PC-3 (cell line): ENCODE measurements around the gene KLK8. TPM values are rescaled to one million over a fixed set of nuclear protein-coding genes. Genes with fewer than 3 reads are reported as not detected.

Experiments
- ATAC-seq: fragments of 200-7000 bp; cut with Tn5 transposase; 2 replicates; pipeline ENCODE4 v1.9.1; 2020; ENCODE audit warnings: mild to moderate bottlenecking, moderate library complexity
- BruUV-seq: library from RNA; stranded (reverse); fragments of 400-500 nt; replicated peaks from 2 replicates; lab custom pipeline; 2021; lab: Mats Ljungman, UMichigan
- CTCF ChIA-PET: fragments of 300-600 bp; sonication (Branson Sonifier 250); formaldehyde crosslinking; loops from one replicate; lab custom pipeline; 2022; ENCODE audit warnings: antibody characterized with exemption; lab: Charles Lee
- POLR2A ChIA-PET: fragments of 300-600 bp; sonication (Branson Sonifier 250); formaldehyde crosslinking; loops from one replicate; lab custom pipeline; 2022; ENCODE audit warnings: antibody characterized with exemption; ENCODE audit not compliant: unreplicated experiment; lab: Charles Lee
- DNase-seq: peaks from one replicate; pipeline ENCODE4 v3.0.0-alpha.2; 2015
- H2AFZ ChIP-seq: fragments of 300-600 bp; sonication (generic); 2 replicates; pipeline ENCODE4 v1.6.0; 2016; ENCODE audit warnings: antibody characterized with exemption, low read length
- H3F3A ChIP-seq: fragments of 300-600 bp; sonication (generic); one replicate; pipeline ENCODE4 v1.6.0; 2017; ENCODE audit warnings: antibody characterized with exemption, low read length, control low read depth, mild to moderate bottlenecking; ENCODE audit not compliant: unreplicated experiment
- H3K27ac ChIP-seq: fragments of 300-600 bp; sonication (generic); 2 replicates; pipeline ENCODE4 v1.5.1; 2016; ENCODE audit warnings: mild to moderate bottlenecking, low read length
- H3K27me3 ChIP-seq: fragments of 300-600 bp; sonication (generic); 2 replicates; pipeline ENCODE4 v1.6.1; 2016; ENCODE audit warnings: low read length, mixed read lengths
- H3K36me3 ChIP-seq: fragments of 300-600 bp; sonication (generic); 2 replicates; pipeline ENCODE4 v1.6.1; 2016; ENCODE audit warnings: low read depth, mixed run types, low read length, mixed read lengths
- H3K4me1 ChIP-seq: fragments of 300-600 bp; sonication (generic); 2 replicates; pipeline ENCODE4 v1.5.1; 2016; ENCODE audit warnings: low read length; ENCODE audit not compliant: insufficient read depth
- H3K4me2 ChIP-seq: fragments of 300-600 bp; sonication (generic); 2 replicates; pipeline ENCODE4 v1.6.0; 2016; ENCODE audit warnings: low read length
- H3K4me3 ChIP-seq: fragments of 300-600 bp; sonication (generic); 2 replicates; pipeline ENCODE4 v1.5.1; 2016; ENCODE audit warnings: mild to moderate bottlenecking, low read length, mixed read lengths
- H3K79me2 ChIP-seq: fragments of 300-600 bp; sonication (generic); 2 replicates; pipeline ENCODE4 v1.6.1; 2017; ENCODE audit warnings: low read length, mixed read lengths
- H3K9ac ChIP-seq: fragments of 300-600 bp; sonication (generic); 2 replicates; pipeline ENCODE4 v1.6.0; 2016; ENCODE audit warnings: mild to moderate bottlenecking, low read length
- H3K9me2 ChIP-seq: fragments of 300-600 bp; sonication (generic); replicated peaks from 2 replicates; pipeline ENCODE4 v1.6.1; 2016; ENCODE audit warnings: mixed run types, low read length, mixed read lengths
- H3K9me3 ChIP-seq: fragments of 300-600 bp; sonication (generic); 2 replicates; pipeline ENCODE4 v1.6.1; 2016; ENCODE audit warnings: low read length, mixed read lengths
- H4K20me1 ChIP-seq: fragments of 300-600 bp; sonication (generic); 2 replicates; pipeline ENCODE4 v1.6.1; 2016; ENCODE audit warnings: low read length, mixed read lengths
- CTCF ChIP-seq: fragments of 300-600 bp; sonication (generic); conservative IDR thresholded peaks from 2 replicates; pipeline ENCODE4 v1.5.1; 2017; ENCODE audit warnings: antibody characterized with exemption, low read depth, mild to moderate bottlenecking, low read length
- EZH2 ChIP-seq: fragments of 300-600 bp; sonication (generic); IDR thresholded peaks from one replicate; pipeline ENCODE4 v1.6.1; 2017; ENCODE audit warnings: antibody characterized with exemption, mild to moderate bottlenecking, low read length; ENCODE audit not compliant: unreplicated experiment
- EZH2phosphoT487 ChIP-seq: fragments of 300-600 bp; sonication (generic); IDR thresholded peaks from 2 replicates; pipeline ENCODE4 v1.6.1; 2018; ENCODE audit warnings: mild to moderate bottlenecking, antibody characterized with exemption, low read length, borderline replicate concordance
- intact Hi-C: fragments of 100-400 bp; cut with micrococcal nuclease; formaldehyde crosslinking; loops from 2 replicates; pipeline ENCODE4 v1.9.0; 2023
- total RNA-seq: library from RNA; depleted of rRNA; stranded (reverse); fragments of >200 nt; gene quantifications from 2 replicates; pipeline ENCODE4 v1.2.3, GENCODE V29; 2014

The KLK8 gene
- total RNA-seq, 1 experiment from 2014 or later = 2.3 TPM

- Histone ChIP-seq H3F3A (no peaks in the 10 kb centered on the region), H3K27ac (no peak overlapping the region), H3K36me3 (no peaks in the 10 kb centered on the region), H3K9ac (no peak overlapping the region), H3K4me2 (no peak overlapping the region), H2AFZ (no peak overlapping the region), H3K79me2 (no peaks in the 10 kb centered on the region), H3K9me3 (no peaks in the 10 kb centered on the region), H3K4me1 (peaks cover 11% of the 10 kb centered on the region), H4K20me1 (no peaks in the 10 kb centered on the region), H3K27me3 (peaks cover 2% of the 10 kb centered on the region; the same call in 1 of the 2 replicates), H3K9me2 (no peaks in the 10 kb centered on the region), H3K4me3 (no peak overlapping the region)
- no TSS peak for BruUV-seq
- CTCF ChIA-PET = no interaction called here
- intact Hi-C loops = loop anchor here (5.0 kb wide), 1 partner anchor 315 kb away; no protein-coding TSS in a partner anchor
- POLR2A ChIA-PET = no interaction called here
- TF ChIP-seq EZH2phosphoT487 = no peak
- no peak for TF ChIP-seq CTCF
- no peak for TF ChIP-seq EZH2
- ATAC-seq (no peak), DNase-seq (no peak)
Measured at GRCh38 chr19:51022526-51022925, 21.1 kb upstream of the KLK8 start.

GRCh38 chr19:51020988-51021651 is 19.7 kb upstream of the KLK8 start:
- peak; percentile 85 for DNase-seq
- intact Hi-C loops = loop anchor here (1.0 to 5.0 kb wide), 4 partner anchors 49 to 314 kb away; no protein-coding TSS in a partner anchor
- POLR2A ChIA-PET = no interaction called here

More at GRCh38 chr19:51020988-51021651, 19.7 kb upstream of the KLK8 start:
- Histone ChIP-seq H2AFZ (peak overlapping the region; percentile 26), H3F3A (no peaks in the 10 kb centered on the region), H3K9ac (no peak overlapping the region), H3K9me2 (no peaks in the 10 kb centered on the region), H3K79me2 (no peaks in the 10 kb centered on the region), H3K4me2 (peak overlapping the region; percentile 24), H3K9me3 (no peaks in the 10 kb centered on the region), H3K36me3 (no peaks in the 10 kb centered on the region), H3K27ac (no peak overlapping the region), H3K4me3 (no peak overlapping the region), H4K20me1 (no peaks in the 10 kb centered on the region), H3K4me1 (peaks cover 16% of the 10 kb centered on the region), H3K27me3 (no peaks in the 10 kb centered on the region)
- TF ChIP-seq CTCF = peak; percentile 97
- no peak for TF ChIP-seq EZH2
- no peak for TF ChIP-seq EZH2phosphoT487
- BruUV-seq = no TSS peak
- ATAC-seq = peak; percentile 58
- CTCF ChIA-PET = interaction anchor here (0.5 to 3.5 kb wide), 12 partner anchors 48 to 664 kb away, joined by 3 to 79 read pairs (median 4); no protein-coding TSS in a partner anchor
